ENCODE data around the gene IFIT1B.
"Not testable (repeated sequence)": the region's sequence is repeated elsewhere in the genome, so short reads cannot be mapped to it uniquely, and the experiment has no call there.

IFIT1B gene

GRCh38 chr10:89344156-89344555 is 33.7 kb upstream of the IFIT1B start:
- no peak overlapping the region for H3K27ac Mint-ChIP-seq
- H3K9me3 Mint-ChIP-seq = no peaks in the 10 kb centered on the region
- peaks cover 5% of the 10 kb centered on the region for H3K36me3 Mint-ChIP-seq (ENCODE audit: low read depth)
- H3K27me3 Mint-ChIP-seq = peaks cover 10% of the 10 kb centered on the region
- no peak overlapping the region for H3K4me3 Mint-ChIP-seq
- H3K4me1 Mint-ChIP-seq (ENCODE audit: low read depth) = peaks cover 15% of the 10 kb centered on the region

GRCh38 chr10:89345367-89346000 is 32.4 kb upstream of the IFIT1B start:
- no peak overlapping the region for H3K4me3 Mint-ChIP-seq
- H3K27me3 Mint-ChIP-seq = peaks cover 13% of the 10 kb centered on the region
- H3K9me3 Mint-ChIP-seq = no peaks in the 10 kb centered on the region

GRCh38 chr10:89346405-89347254 is 31.2 kb upstream of the IFIT1B start:
- peaks cover 13% of the 10 kb centered on the region for H3K27me3 Mint-ChIP-seq
- H3K9me3 Mint-ChIP-seq = no peaks in the 10 kb centered on the region
- no peak overlapping the region for H3K4me3 Mint-ChIP-seq
- peaks cover 27% of the 10 kb centered on the region for H3K4me1 Mint-ChIP-seq (ENCODE audit: low read depth)
- no peaks in the 10 kb centered on the region for H3K36me3 Mint-ChIP-seq (ENCODE audit: low read depth)
- H3K27ac Mint-ChIP-seq = no peak overlapping the region

More at GRCh38 chr10:89345367-89346000, 32.4 kb upstream of the IFIT1B start:
- Mint-ChIP-seq H3K36me3 (ENCODE audit: low read depth) (no peaks in the 10 kb centered on the region), H3K4me1 (ENCODE audit: low read depth) (peaks cover 16% of the 10 kb centered on the region), H3K27ac (no peak overlapping the region)

- Mint-ChIP-seq H3K27ac (no peak overlapping the region), H3K4me3 (no peak overlapping the region), H3K4me1 (ENCODE audit: low read depth) (peaks cover 35% of the 10 kb centered on the region), H3K36me3 (ENCODE audit: low read depth) (no peaks in the 10 kb centered on the region), H3K9me3 (no peaks in the 10 kb centered on the region), H3K27me3 (peaks cover 10% of the 10 kb centered on the region)
Observed at GRCh38 chr10:89347701-89348457, 30.0 kb upstream of the IFIT1B start.

GRCh38 chr10:89348481-89348880 is 29.4 kb upstream of the IFIT1B start:
- Mint-ChIP-seq H3K27me3 (peaks cover 4% of the 10 kb centered on the region), H3K4me3 (no peak overlapping the region), H3K9me3 (no peaks in the 10 kb centered on the region), H3K27ac (no peak overlapping the region), H3K4me1 (ENCODE audit: low read depth) (peaks cover 35% of the 10 kb centered on the region), H3K36me3 (ENCODE audit: low read depth) (no peaks in the 10 kb centered on the region)

- peaks cover 6% of the 10 kb centered on the region for H3K27me3 Mint-ChIP-seq
- H3K27ac Mint-ChIP-seq = no peak overlapping the region
- no peaks in the 10 kb centered on the region for H3K36me3 Mint-ChIP-seq (ENCODE audit: low read depth)
- no peak overlapping the region for H3K4me3 Mint-ChIP-seq
- no peaks in the 10 kb centered on the region for H3K9me3 Mint-ChIP-seq
- H3K4me1 Mint-ChIP-seq (ENCODE audit: low read depth) = peaks cover 35% of the 10 kb centered on the region
Observed at GRCh38 chr10:89348975-89349374, 28.9 kb upstream of the IFIT1B start.

GRCh38 chr10:89350631-89351315 is 27.1 kb upstream of the IFIT1B start:
- H3K27ac Mint-ChIP-seq; H3K9me3 Mint-ChIP-seq; H3K4me3 Mint-ChIP-seq; H3K27me3 Mint-ChIP-seq; H3K36me3 Mint-ChIP-seq (ENCODE audit: low read depth): not testable (repeated sequence)
- peaks cover 35% of the 10 kb centered on the region for H3K4me1 Mint-ChIP-seq (ENCODE audit: low read depth)

GRCh38 chr10:89351412-89351779 is 26.5 kb upstream of the IFIT1B start:
- Mint-ChIP-seq H3K4me1 (ENCODE audit: low read depth) (peaks cover 35% of the 10 kb centered on the region), H3K36me3 (ENCODE audit: low read depth) (no peaks in the 10 kb centered on the region), H3K27me3 (peaks cover 6% of the 10 kb centered on the region), H3K4me3 (no peak overlapping the region), H3K27ac (no peak overlapping the region), H3K9me3 (no peaks in the 10 kb centered on the region)

GRCh38 chr10:89351780-89352597 is 25.9 kb upstream of the IFIT1B start:
- H3K9me3 Mint-ChIP-seq = no peaks in the 10 kb centered on the region
- peaks cover 6% of the 10 kb centered on the region for H3K27me3 Mint-ChIP-seq
- H3K36me3 Mint-ChIP-seq (ENCODE audit: low read depth) = no peaks in the 10 kb centered on the region
- peaks cover 33% of the 10 kb centered on the region for H3K4me1 Mint-ChIP-seq (ENCODE audit: low read depth)
- H3K4me3 Mint-ChIP-seq = no peak overlapping the region
- peak overlapping the region; percentile 13 for H3K27ac Mint-ChIP-seq

GRCh38 chr10:89352802-89353201 is 25.1 kb upstream of the IFIT1B start:
- Mint-ChIP-seq H3K4me1 (ENCODE audit: low read depth) (peaks cover 30% of the 10 kb centered on the region), H3K27me3 (peaks cover 6% of the 10 kb centered on the region), H3K4me3 (no peak overlapping the region), H3K36me3 (ENCODE audit: low read depth) (no peaks in the 10 kb centered on the region), H3K27ac (no peak overlapping the region), H3K9me3 (no peaks in the 10 kb centered on the region)

- H3K27ac Mint-ChIP-seq = no peak overlapping the region
- H3K27me3 Mint-ChIP-seq = peaks cover 7% of the 10 kb centered on the region
- no peak overlapping the region for H3K4me3 Mint-ChIP-seq
- peaks cover 19% of the 10 kb centered on the region for H3K4me1 Mint-ChIP-seq (ENCODE audit: low read depth)
- H3K9me3 Mint-ChIP-seq = no peaks in the 10 kb centered on the region
- no peaks in the 10 kb centered on the region for H3K36me3 Mint-ChIP-seq (ENCODE audit: low read depth)
Observed at GRCh38 chr10:89355394-89355931, 22.4 kb upstream of the IFIT1B start.

- H3K9me3 Mint-ChIP-seq = no peaks in the 10 kb centered on the region
- peaks cover 3% of the 10 kb centered on the region for H3K4me1 Mint-ChIP-seq (ENCODE audit: low read depth)
- H3K36me3 Mint-ChIP-seq (ENCODE audit: low read depth) = no peaks in the 10 kb centered on the region
- H3K4me3 Mint-ChIP-seq = no peak overlapping the region
- H3K27me3 Mint-ChIP-seq = peaks cover 7% of the 10 kb centered on the region
- no peak overlapping the region for H3K27ac Mint-ChIP-seq
Observed at GRCh38 chr10:89357096-89357495, 20.8 kb upstream of the IFIT1B start.

GRCh38 chr10:89357975-89358374 is 19.9 kb upstream of the IFIT1B start:
- Mint-ChIP-seq H3K27ac (no peak overlapping the region), H3K9me3 (no peaks in the 10 kb centered on the region), H3K4me3 (no peak overlapping the region), H3K4me1 (ENCODE audit: low read depth) (no peaks in the 10 kb centered on the region), H3K36me3 (ENCODE audit: low read depth) (no peaks in the 10 kb centered on the region), H3K27me3 (peaks cover 7% of the 10 kb centered on the region)

GRCh38 chr10:89360157-89360556 is 17.7 kb upstream of the IFIT1B start:
- peaks cover 12% of the 10 kb centered on the region for H3K4me1 Mint-ChIP-seq (ENCODE audit: low read depth)
- no peaks in the 10 kb centered on the region for H3K36me3 Mint-ChIP-seq (ENCODE audit: low read depth)
- H3K9me3 Mint-ChIP-seq = no peaks in the 10 kb centered on the region
- H3K27ac Mint-ChIP-seq = no peak overlapping the region
- H3K27me3 Mint-ChIP-seq = peaks cover 4% of the 10 kb centered on the region
- H3K4me3 Mint-ChIP-seq = no peak overlapping the region

Data from stimulated activated naive CD8-positive, alpha-beta T cell treated with anti-CD3 and anti-CD28 coated beads, Interleukin-15, Interleukin-2, amounts not matched to agents 100 ng/mL and 50 ng/mL, for 24 hours (primary cell).